ENCODE measurements around the gene WHRN. TPM values are rescaled to one million over a fixed set of nuclear protein-coding genes. Genes with fewer than 3 reads are reported as not detected.

Gene WHRN
- total and polyA plus RNA-seq, 2 experiments from 2014 or later: 8.3 to 8.9 TPM

GRCh38 chr9:114503009-114503408 lies 2.3 kb downstream of the WHRN start:
- ATAC-seq (no peak), DNase-seq (ENCODE audit: low spot score) (no peak)
- Mint-ChIP-seq H3K9me3 (no peaks in the 10 kb centered on the region; the same call in 2 of the 3 replicates), H3K27me3 (ENCODE audit: insufficient read depth, low read depth, poor library complexity) (peaks cover 18% of the 10 kb centered on the region), H3K4me3 (peak overlapping the region; percentile 72; the same call in 2 of the 3 replicates), H3K36me3 (ENCODE audit: low read depth) (no peaks in the 10 kb centered on the region), H3K27ac (peak overlapping the region; percentile 52; the same call in 1 of the 2 replicates), H3K4me1 (peaks cover 49% of the 10 kb centered on the region)
- Histone ChIP-seq H3K4me3 (peak overlapping the region; percentile 2; the same call in 1 of the 2 replicates), H4K20me1 (replicated peaks; ENCODE audit: insufficient read depth) (no peaks in the 10 kb centered on the region; the same call in 1 of the 2 replicates), H3K36me3 (ENCODE audit: insufficient read depth) (no peaks in the 10 kb centered on the region), H3F3A (replicated peaks; ENCODE audit: low read depth) (no peaks in the 10 kb centered on the region), H3K27ac (ENCODE audit: low read depth) (no peak overlapping the region), H3K9me2 (ENCODE audit: insufficient read depth) (no peaks in the 10 kb centered on the region), H2AFZ (no peak overlapping the region), H3K4me2 (peak overlapping the region; percentile 84), H3K4me1 (ENCODE audit: insufficient read depth) (peaks cover 42% of the 10 kb centered on the region), H3K79me2 (replicated peaks; ENCODE audit: insufficient read depth) (0 out of 2 replicates have a peak, but pooled peaks cover 4% of the 10 kb centered on the region), H3K27me3 (ENCODE audit: insufficient read depth) (peaks cover 29% of the 10 kb centered on the region)
- TF ChIP-seq STAT1 (IDR thresholded peaks at IDR 0.05; ENCODE audit: unreplicated experiment): no peak
- no peak for TF ChIP-seq POLR2AphosphoS5 (IDR thresholded peaks at IDR 0.05; ENCODE audit: low read depth)
- TF ChIP-seq JUNB (IDR thresholded peaks at IDR 0.05; ENCODE audit: unreplicated experiment): no peak
- TF ChIP-seq REST (IDR thresholded peaks at IDR 0.05; ENCODE audit: unreplicated experiment): no peak
- no peak for TF ChIP-seq CTCF (conservative IDR thresholded peaks at IDR 0.05; ENCODE audit: low read depth in 2 of 2)
- no peak for TF ChIP-seq EZH2phosphoT487 (IDR thresholded peaks at IDR 0.05; ENCODE audit: unreplicated experiment)
- TF ChIP-seq ZNF331 (CRISPR knock-in tag; IDR thresholded peaks at IDR 0.05; ENCODE audit: low read depth): no peak
- TF ChIP-seq ETS1 (IDR thresholded peaks at IDR 0.05): no peak
- TF ChIP-seq NANOG (IDR thresholded peaks at IDR 0.05; ENCODE audit: borderline replicate concordance): no peak
- TF ChIP-seq CREB1 (CRISPR knock-in tag; IDR thresholded peaks at IDR 0.05; ENCODE audit: low read depth): no peak
- no peak for TF ChIP-seq EZH2 (IDR thresholded peaks at IDR 0.05; ENCODE audit: low read depth, unreplicated experiment)
- TF ChIP-seq ZNF114 (CRISPR knock-in tag; IDR thresholded peaks at IDR 0.05): no peak
- no peak for TF ChIP-seq ZNF462 (CRISPR knock-in tag; IDR thresholded peaks at IDR 0.05)

All from GM23338 (cell line).